K562 (cell line): ENCODE data around the gene RNF152. TPM values are rescaled to one million over a fixed set of nuclear protein-coding genes. Genes with fewer than 3 reads are reported as not detected.

Experiments used
- ATAC-seq: fragments of 200-7000 bp; cut with Tn5 transposase; 3 replicates; pipeline ENCODE4 v1.9.1; 2020; ENCODE audit warnings: moderate library complexity
- BruUV-seq: library from RNA; stranded (reverse); fragments of 400-500 nt; replicated peaks from 2 replicates; lab custom pipeline; 2021; lab: Mats Ljungman, UMichigan
- CTCF ChIA-PET: fragments of 300-600 bp; formaldehyde crosslinking; extraction: SDS; loops from one replicate; lab custom pipeline; 2021; ENCODE audit warnings: low intra/inter-chr PET ratio; lab: Yijun Ruan, JAX
- POLR2A ChIA-PET: fragments of 300-600, 350-650 bp; sonication (Branson Sonifier 250); formaldehyde crosslinking; extraction: SDS; loops from one replicate; lab custom pipeline; 2021; ENCODE audit warnings: antibody characterized with exemption, inconsistent platforms; lab: Yijun Ruan, JAX
- DNase-seq, 4 experiments: peaks; one replicate each; pipeline versions ENCODE4 v3.0.0 to v3.0.0-alpha.2; 2011 to 2018; ENCODE audit warnings: low spot score in 3 of 4, mixed read lengths in 3 of 4; ENCODE audit errors: extremely low read depth in 1 of 4
- FAIRE-seq: peaks from 2 replicates; lab custom pipeline; 2011; peaks lifted over from hg19 to GRCh38; lab: Jason Lieb, UNC
- H2AFZ ChIP-seq: 2 replicates; pipeline ENCODE4 v1.6.0; 2011; ENCODE audit warnings: low read depth, low read length, control low read depth, inconsistent platforms
- H3K27ac ChIP-seq: fragments of 200-600 bp; 3 replicates; pipeline ENCODE4 v1.8.0; 2011; ENCODE audit warnings: low read depth, mild to moderate bottlenecking, control low read depth, inconsistent platforms, low read length, moderate library complexity, mixed read lengths; ENCODE audit errors: extremely low read depth
- H3K27me3 ChIP-seq, 2 experiments: fragments of 300-600 bp in 1 of 2; 2 replicates in 1 of 2; 3 replicates in 1 of 2; pipeline versions ENCODE4 v1.6.0 to v1.8.0; 2011; ENCODE audit warnings: inconsistent platforms in 2 of 2, low read length in 2 of 2, mild to moderate bottlenecking in 1 of 2, mixed read lengths in 1 of 2, moderate library complexity in 1 of 2; ENCODE audit not compliant: control insufficient read depth in 2 of 2, insufficient read depth in 2 of 2
- H3K36me3 ChIP-seq: fragments of 300-600 bp; 3 replicates; pipeline ENCODE4 v1.8.0; 2011; ENCODE audit warnings: mild to moderate bottlenecking, low read length, inconsistent platforms; ENCODE audit not compliant: control insufficient read depth, insufficient read depth
- H3K4me1 ChIP-seq, 2 experiments: fragments of 200-600 bp in 1 of 2; replicated peaks in 1 of 2; 2 replicates in 1 of 2; 3 replicates in 1 of 2; pipeline versions ENCODE4 v1.5.1 to v1.8.0; 2011; ENCODE audit warnings: inconsistent platforms in 2 of 2, low read length in 2 of 2, mild to moderate bottlenecking in 1 of 2, mixed read lengths in 1 of 2, moderate library complexity in 1 of 2; ENCODE audit not compliant: control insufficient read depth in 2 of 2, insufficient read depth in 2 of 2
- H3K4me2 ChIP-seq: 2 replicates; pipeline ENCODE4 v1.6.1; 2011; ENCODE audit warnings: low read length, control low read depth, inconsistent platforms, mixed read lengths; ENCODE audit not compliant: insufficient read depth
- H3K4me3 ChIP-seq: fragments of 200-600 bp; sonication (generic), shearing (Covaris generic); 2 replicates; pipeline ENCODE4 v1.5.1; 2016; ENCODE audit warnings: control low read depth, inconsistent platforms
- H3K79me2 ChIP-seq: fragments of 200-600 bp; 3 replicates; pipeline ENCODE4 v1.8.0; 2011; ENCODE audit warnings: low read length, inconsistent platforms; ENCODE audit not compliant: control insufficient read depth, insufficient read depth
- H3K9ac ChIP-seq, 2 experiments: 2 replicates each; pipeline versions ENCODE4 v1.6.0 to v1.6.1; 2011; ENCODE audit warnings: low read depth in 2 of 2, low read length in 2 of 2, control low read depth in 1 of 2, inconsistent platforms in 1 of 2, mild to moderate bottlenecking in 1 of 2, mixed read lengths in 1 of 2; ENCODE audit not compliant: insufficient read depth in 1 of 2
- H3K9me1 ChIP-seq: one replicate; pipeline ENCODE4 v1.6.0; 2011; ENCODE audit warnings: inconsistent platforms, mild to moderate bottlenecking, low read length, moderate library complexity; ENCODE audit not compliant: control insufficient read depth, insufficient read depth
- H3K9me3 ChIP-seq: replicated peaks from 2 replicates; pipeline ENCODE4 v1.5.1; 2011; ENCODE audit warnings: low read depth, low read length, inconsistent platforms; ENCODE audit not compliant: control insufficient read depth, insufficient read depth
- H4K20me1 ChIP-seq: replicated peaks from 2 replicates; pipeline ENCODE4 v1.6.1; 2011; ENCODE audit warnings: low read length, inconsistent platforms, mixed read lengths; ENCODE audit not compliant: control insufficient read depth, insufficient read depth
- HCFC1 ChIP-seq: IDR thresholded peaks from 2 replicates; pipeline ENCODE4 v1.6.1; 2012; ENCODE audit warnings: low read depth, low read length, improper control_type of control experiment
- RFX5 ChIP-seq: IDR thresholded peaks from 2 replicates; pipeline ENCODE4 v1.6.1; 2011; ENCODE audit warnings: low read depth, mild to moderate bottlenecking, improper control_type of control experiment, low read length
- ZNF408 ChIP-seq: fragments of 250-450 bp; sonication (Bioruptor Pico); IDR thresholded peaks from 2 replicates; pipeline ENCODE4 v1.4.0; 2020; ENCODE audit warnings: low read depth, mild to moderate bottlenecking, moderate library complexity
- ZNF644 ChIP-seq: fragments of 200-800 bp; sonication (Bioruptor generic); IDR thresholded peaks from 2 replicates; pipeline ENCODE4 v1.6.1; 2016; ENCODE audit warnings: low read depth, missing genetic modification characterization, missing compliant biosample characterization
- ZNF699 ChIP-seq: fragments of 250-450 bp; sonication (Bioruptor Pico); IDR thresholded peaks from 2 replicates; pipeline ENCODE4 v1.8.0; 2021; ENCODE audit warnings: mild to moderate bottlenecking, moderate library complexity; ENCODE audit not compliant: insufficient replicate concordance
- ZSCAN32 ChIP-seq: fragments of 450-650 bp; formaldehyde crosslinking; IDR thresholded peaks from 2 replicates; pipeline ENCODE4 v1.4.0; 2020; ENCODE audit warnings: mild to moderate bottlenecking, moderate library complexity
- WGBS: fragments of 100-300 bp; shearing (Covaris generic); methylation state at CpG from one replicate; pipeline ENCODE4 v1.1.6; 2016; ENCODE audit warnings: low coverage, mixed read lengths; ENCODE audit not compliant: insufficient coverage; ENCODE audit errors: missing lambda C conversion rate; 5-methylcytosine and 5-hydroxymethylcytosine counted together
- in situ Hi-C: fragments of 300-500 bp; cut with MboI; formaldehyde crosslinking; loops from 4 replicates; pipeline ENCODE4 v1.15.0; 2018; ENCODE audit warnings: inconsistent platforms, mixed read lengths
- intact Hi-C: fragments of 100-400 bp; cut with micrococcal nuclease; formaldehyde crosslinking; loops from 2 replicates; pipeline ENCODE4 v1.14.2; 2022
- polyA plus RNA-seq, 8 experiments: library from polyadenylated mRNA; depleted of rRNA in 4 of 8; stranded (reverse) in 5 of 8; unstranded in 3 of 8; fragments of >200 nt; fragmentation: Nextera tagmentation in 2 of 8; fragmentation: Illumina TruSeq in 1 of 8; extraction: Ambion mirVana in 2 of 8; extraction: Trizol in 1 of 8; gene quantifications; 2 replicates each; pipeline versions ENCODE4 v1.2.1 to v1.2.3, GENCODE V29; 2011 to 2014; ENCODE audit warnings: inconsistent platforms in 1 of 8, missing spikeins in 1 of 8
- total RNA-seq, 7 experiments: library from RNA; depleted of rRNA in 6 of 7; stranded (reverse); fragments of >200 nt in 6 of 7; fragmentation: Illumina TruSeq in 2 of 7; extraction: Trizol in 2 of 7; gene quantifications; 2 replicates each; pipeline versions ENCODE4 v1.2.1 to v1.2.3, GENCODE V29; 2011 to 2021; ENCODE audit warnings: low replicate concordance in 1 of 7
- TF ChIP-seq, protein P1 (sequence below), 2 experiments: fragments of 450-650 bp; formaldehyde crosslinking in 1 of 2; IDR thresholded peaks; 2 replicates each; pipeline versions ENCODE4 v1.4.0 to v1.6.1; 2014 to 2020; ENCODE audit warnings: mild to moderate bottlenecking in 2 of 2, borderline replicate concordance in 1 of 2, low read depth in 1 of 2
- TF ChIP-seq, protein P2 (sequence below): fragments of 200-800 bp; sonication (Bioruptor generic); IDR thresholded peaks from 2 replicates; pipeline ENCODE4 v1.6.1; 2017; ENCODE audit warnings: missing genetic modification characterization, missing compliant biosample characterization

The RNF152 gene
- total and polyA plus RNA-seq, 9 of the 15 experiments (the other 6 are each of a cell fraction or from before 2014, with no cell fraction given), result 0.04 to 0.05 TPM; not detected in 7

DNA sequence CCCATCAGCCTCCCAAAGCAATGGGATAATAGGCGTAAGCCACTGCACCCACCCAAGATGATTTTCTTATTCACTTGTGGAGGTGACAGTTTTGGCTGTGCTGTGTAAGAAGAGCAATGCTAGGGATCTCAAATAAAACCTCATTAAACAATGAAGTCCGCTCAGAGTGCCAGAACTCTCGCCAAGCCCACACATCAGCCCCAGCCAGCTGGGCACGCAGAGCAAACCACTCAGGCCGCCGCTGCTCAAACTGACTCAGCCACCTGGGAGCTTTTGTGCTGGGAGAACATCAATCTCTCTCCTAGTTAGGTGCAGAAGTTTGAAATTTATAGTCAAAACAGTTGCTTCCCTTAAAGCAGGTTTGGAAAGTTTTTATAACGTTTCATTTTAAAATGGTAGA is 47.6 kb downstream of the RNF152 start:
- H3K9me1 ChIP-seq, result no peaks in the 10 kb centered on the region
- no peak overlapping the region for H3K9ac ChIP-seq
- ChIA-PET POLR2A (no interaction called here), CTCF (no interaction called here)
- no peak overlapping the region for H2AFZ ChIP-seq
- FAIRE-seq (no peak), ATAC-seq (no peak), DNase-seq (no peak)
- H3K9me3 ChIP-seq, result no peaks in the 10 kb centered on the region
- H3K4me3 ChIP-seq, result no peak overlapping the region
- H3K4me2 ChIP-seq, result no peak overlapping the region
- in situ Hi-C loops (no loop called here), intact Hi-C loops (no loop called here)
- H3K27me3 ChIP-seq, result no peaks in the 10 kb centered on the region; a peak in 1 of 5 replicates
- BruUV-seq, result no TSS peak
- WGBS, result 2% methylated on average over 7 of the region's 7 CpGs
- H3K27ac ChIP-seq, result no peak overlapping the region
- no peaks in the 10 kb centered on the region for H4K20me1 ChIP-seq
- TF ChIP-seq, protein P1, sequence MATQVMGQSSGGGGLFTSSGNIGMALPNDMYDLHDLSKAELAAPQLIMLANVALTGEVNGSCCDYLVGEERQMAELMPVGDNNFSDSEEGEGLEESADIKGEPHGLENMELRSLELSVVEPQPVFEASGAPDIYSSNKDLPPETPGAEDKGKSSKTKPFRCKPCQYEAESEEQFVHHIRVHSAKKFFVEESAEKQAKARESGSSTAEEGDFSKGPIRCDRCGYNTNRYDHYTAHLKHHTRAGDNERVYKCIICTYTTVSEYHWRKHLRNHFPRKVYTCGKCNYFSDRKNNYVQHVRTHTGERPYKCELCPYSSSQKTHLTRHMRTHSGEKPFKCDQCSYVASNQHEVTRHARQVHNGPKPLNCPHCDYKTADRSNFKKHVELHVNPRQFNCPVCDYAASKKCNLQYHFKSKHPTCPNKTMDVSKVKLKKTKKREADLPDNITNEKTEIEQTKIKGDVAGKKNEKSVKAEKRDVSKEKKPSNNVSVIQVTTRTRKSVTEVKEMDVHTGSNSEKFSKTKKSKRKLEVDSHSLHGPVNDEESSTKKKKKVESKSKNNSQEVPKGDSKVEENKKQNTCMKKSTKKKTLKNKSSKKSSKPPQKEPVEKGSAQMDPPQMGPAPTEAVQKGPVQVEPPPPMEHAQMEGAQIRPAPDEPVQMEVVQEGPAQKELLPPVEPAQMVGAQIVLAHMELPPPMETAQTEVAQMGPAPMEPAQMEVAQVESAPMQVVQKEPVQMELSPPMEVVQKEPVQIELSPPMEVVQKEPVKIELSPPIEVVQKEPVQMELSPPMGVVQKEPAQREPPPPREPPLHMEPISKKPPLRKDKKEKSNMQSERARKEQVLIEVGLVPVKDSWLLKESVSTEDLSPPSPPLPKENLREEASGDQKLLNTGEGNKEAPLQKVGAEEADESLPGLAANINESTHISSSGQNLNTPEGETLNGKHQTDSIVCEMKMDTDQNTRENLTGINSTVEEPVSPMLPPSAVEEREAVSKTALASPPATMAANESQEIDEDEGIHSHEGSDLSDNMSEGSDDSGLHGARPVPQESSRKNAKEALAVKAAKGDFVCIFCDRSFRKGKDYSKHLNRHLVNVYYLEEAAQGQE (IDR thresholded peaks at IDR 0.05; ENCODE audit: borderline replicate concordance), result no peak
- TF ChIP-seq, protein P1 (CRISPR knock-in tag; IDR thresholded peaks at IDR 0.05; ENCODE audit: low read depth), result no peak
- no peak for TF ChIP-seq ZNF644 (tag)
- no peak for TF ChIP-seq HCFC1
- TF ChIP-seq ZSCAN32, result no peak
- no peak for TF ChIP-seq ZNF408 (CRISPR knock-in tag)
- TF ChIP-seq RFX5, result no peak
- no peak for TF ChIP-seq ZNF699
- TF ChIP-seq, protein P2, sequence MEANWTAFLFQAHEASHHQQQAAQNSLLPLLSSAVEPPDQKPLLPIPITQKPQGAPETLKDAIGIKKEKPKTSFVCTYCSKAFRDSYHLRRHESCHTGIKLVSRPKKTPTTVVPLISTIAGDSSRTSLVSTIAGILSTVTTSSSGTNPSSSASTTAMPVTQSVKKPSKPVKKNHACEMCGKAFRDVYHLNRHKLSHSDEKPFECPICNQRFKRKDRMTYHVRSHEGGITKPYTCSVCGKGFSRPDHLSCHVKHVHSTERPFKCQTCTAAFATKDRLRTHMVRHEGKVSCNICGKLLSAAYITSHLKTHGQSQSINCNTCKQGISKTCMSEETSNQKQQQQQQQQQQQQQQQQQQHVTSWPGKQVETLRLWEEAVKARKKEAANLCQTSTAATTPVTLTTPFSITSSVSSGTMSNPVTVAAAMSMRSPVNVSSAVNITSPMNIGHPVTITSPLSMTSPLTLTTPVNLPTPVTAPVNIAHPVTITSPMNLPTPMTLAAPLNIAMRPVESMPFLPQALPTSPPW, result no peak
- H3K79me2 ChIP-seq, result no peaks in the 10 kb centered on the region
- no peaks in the 10 kb centered on the region for H3K36me3 ChIP-seq
- H3K4me1 ChIP-seq, result no peaks in the 10 kb centered on the region
